ENCODE data around the gene GABRP.

The GABRP gene

DNA sequence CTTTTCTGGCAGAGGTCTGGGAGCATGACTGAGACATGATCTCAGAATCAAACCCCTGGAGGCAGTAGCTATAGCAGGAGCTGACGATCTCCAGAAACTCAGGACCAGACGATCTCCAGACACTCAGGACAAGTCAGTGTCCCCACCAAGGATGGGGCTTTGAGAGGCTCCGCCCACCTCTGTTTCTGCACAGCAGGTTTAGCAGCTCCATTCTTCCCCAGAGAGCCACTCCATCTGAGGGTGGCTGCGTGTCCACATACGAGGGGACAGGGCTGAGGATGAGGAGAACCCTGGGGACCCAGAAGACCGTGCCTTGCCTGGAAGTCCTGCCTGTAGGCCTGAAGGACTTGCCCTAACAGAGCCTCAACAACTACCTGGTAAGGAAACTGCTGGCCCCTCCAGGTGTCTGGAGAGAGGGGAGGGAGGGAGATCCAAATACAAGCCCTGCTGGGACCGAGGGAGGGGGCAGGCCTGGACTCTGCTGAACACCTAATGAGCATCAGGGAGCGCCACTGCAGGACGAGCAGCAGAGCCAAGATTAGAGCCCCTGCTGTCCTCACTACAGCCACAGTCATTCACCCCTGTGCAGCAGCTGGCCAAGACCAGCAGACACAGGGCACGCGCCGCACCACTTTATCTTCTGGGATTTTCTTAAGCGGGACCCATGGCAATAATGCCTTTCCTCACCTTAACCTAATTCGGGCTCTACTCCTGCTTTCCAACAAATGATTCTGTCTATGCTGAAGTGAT lies at the start of gene GABRP:
TSS of gene GABRP (plus strand) at position 228 of the 750 bp plus-strand sequence. CDS start 4,891 bp downstream, outside the sequence.
- Histone ChIP-seq H3K9ac (ENCODE audit: low read length) (no peak within 1 kb of the TSS), H3K4me1 (ENCODE audit: insufficient read depth, low read length) (no peaks in the 10 kb centered on the region), H3K27me3 (ENCODE audit: control insufficient read depth in 1 of 2, insufficient read depth in 2 of 2, low read length in 2 of 2) (no peaks in the 10 kb centered on the region), H3K9me3 (ENCODE audit: low read length) (no peaks in the 10 kb centered on the region), H3K4me3 (ENCODE audit: low read depth in 1 of 2, low read length in 2 of 2) (no peak within 1 kb of the TSS), H3K36me3 (ENCODE audit: insufficient read depth, low read length) (no peaks in the 10 kb centered on the region), H3K27ac (ENCODE audit: low read depth, low read length) (no peak within 1 kb of the TSS)

GRCh38 chr5:170736966-170737365 lies 46.6 kb upstream of the GABRP start:
- no peaks in the 10 kb centered on the region for H3K27me3 ChIP-seq (ENCODE audit: control insufficient read depth in 1 of 2, insufficient read depth in 2 of 2, low read length in 2 of 2)
- no peaks in the 10 kb centered on the region for H3K4me1 ChIP-seq (ENCODE audit: insufficient read depth, low read length)
- no peaks in the 10 kb centered on the region for H3K36me3 ChIP-seq (ENCODE audit: insufficient read depth, low read length)
- H3K9me3 ChIP-seq (ENCODE audit: low read length), result peaks cover 5% of the 10 kb centered on the region
- no peak overlapping the region for H3K27ac ChIP-seq (ENCODE audit: low read depth, low read length)
- no peak overlapping the region for H3K4me3 ChIP-seq (ENCODE audit: low read depth in 1 of 2, low read length in 2 of 2)
- H3K9ac ChIP-seq (ENCODE audit: low read length), result no peak overlapping the region

DNA sequence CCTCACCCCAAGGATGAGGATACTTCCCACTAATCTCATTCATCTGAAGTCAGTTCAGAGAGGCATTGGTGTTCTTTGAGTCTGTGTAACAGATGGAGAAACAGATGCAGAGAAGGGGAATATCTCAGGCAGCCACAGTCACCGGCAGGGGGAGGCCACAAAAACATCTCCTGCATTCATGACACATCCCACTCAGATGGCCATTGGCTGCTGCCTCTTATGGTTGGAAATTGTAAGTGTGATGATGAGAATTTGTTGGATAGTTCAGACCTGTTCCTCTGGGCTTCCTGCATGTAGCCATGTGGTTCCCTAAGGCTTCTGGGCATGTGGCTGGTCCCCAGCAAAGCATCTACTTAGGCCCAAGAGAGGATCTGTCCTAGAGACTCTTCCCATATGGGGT lies 45.9 kb upstream of the GABRP start:
- no peak overlapping the region for H3K4me3 ChIP-seq (ENCODE audit: low read depth in 1 of 2, low read length in 2 of 2)
- peaks cover 5% of the 10 kb centered on the region for H3K9me3 ChIP-seq (ENCODE audit: low read length)
- no peak overlapping the region for H3K9ac ChIP-seq (ENCODE audit: low read length)

GRCh38 chr5:170738840-170739239 lies 44.7 kb upstream of the GABRP start:
- H3K9me3 ChIP-seq (ENCODE audit: low read length), result peaks cover 5% of the 10 kb centered on the region

More for the DNA sequence above, 45.9 kb upstream of the GABRP start:
- no peaks in the 10 kb centered on the region for H3K4me1 ChIP-seq (ENCODE audit: insufficient read depth, low read length)
- H3K27me3 ChIP-seq (ENCODE audit: control insufficient read depth in 1 of 2, insufficient read depth in 2 of 2, low read length in 2 of 2), result no peaks in the 10 kb centered on the region
- H3K27ac ChIP-seq (ENCODE audit: low read depth, low read length), result no peak overlapping the region
- H3K36me3 ChIP-seq (ENCODE audit: insufficient read depth, low read length), result no peaks in the 10 kb centered on the region

GRCh38 chr5:170739446-170739845 lies 44.1 kb upstream of the GABRP start:
- Histone ChIP-seq H3K9ac (ENCODE audit: low read length) (no peak overlapping the region), H3K9me3 (ENCODE audit: low read length) (peaks cover 5% of the 10 kb centered on the region), H3K27me3 (ENCODE audit: control insufficient read depth in 1 of 2, insufficient read depth in 2 of 2, low read length in 2 of 2) (no peaks in the 10 kb centered on the region), H3K4me3 (ENCODE audit: low read depth in 1 of 2, low read length in 2 of 2) (no peak overlapping the region), H3K4me1 (ENCODE audit: insufficient read depth, low read length) (peaks cover 5% of the 10 kb centered on the region), H3K36me3 (ENCODE audit: insufficient read depth, low read length) (no peaks in the 10 kb centered on the region), H3K27ac (ENCODE audit: low read depth, low read length) (no peak overlapping the region)

More at GRCh38 chr5:170738840-170739239, 44.7 kb upstream of the GABRP start:
- Histone ChIP-seq H3K36me3 (ENCODE audit: insufficient read depth, low read length) (no peaks in the 10 kb centered on the region), H3K4me1 (ENCODE audit: insufficient read depth, low read length) (no peaks in the 10 kb centered on the region), H3K27ac (ENCODE audit: low read depth, low read length) (no peak overlapping the region), H3K27me3 (ENCODE audit: control insufficient read depth in 1 of 2, insufficient read depth in 2 of 2, low read length in 2 of 2) (no peaks in the 10 kb centered on the region), H3K9ac (ENCODE audit: low read length) (no peak overlapping the region), H3K4me3 (ENCODE audit: low read depth in 1 of 2, low read length in 2 of 2) (no peak overlapping the region)

- H3K27ac ChIP-seq (ENCODE audit: low read depth, low read length), result no peak overlapping the region
- H3K9me3 ChIP-seq (ENCODE audit: low read length), result no peaks in the 10 kb centered on the region
- H3K27me3 ChIP-seq (ENCODE audit: control insufficient read depth in 1 of 2, insufficient read depth in 2 of 2, low read length in 2 of 2), result peaks cover 0 to 5% of the 10 kb centered on the region in 2 donors
These were observed 42.8 kb upstream of the GABRP start for GRCh38 chr5:170740551-170741205.

GRCh38 chr5:170741801-170742200 lies 41.7 kb upstream of the GABRP start:
- Histone ChIP-seq H3K4me3 (ENCODE audit: low read depth in 1 of 2, low read length in 2 of 2) (no peak overlapping the region), H3K4me1 (ENCODE audit: insufficient read depth, low read length) (peaks cover 14% of the 10 kb centered on the region), H3K36me3 (ENCODE audit: insufficient read depth, low read length) (no peaks in the 10 kb centered on the region), H3K9ac (ENCODE audit: low read length) (no peak overlapping the region), H3K27me3 (ENCODE audit: control insufficient read depth in 1 of 2, insufficient read depth in 2 of 2, low read length in 2 of 2) (peaks cover 0 to 5% of the 10 kb centered on the region in 2 donors), H3K27ac (ENCODE audit: low read depth, low read length) (no peak overlapping the region), H3K9me3 (ENCODE audit: low read length) (no peaks in the 10 kb centered on the region)

More at GRCh38 chr5:170740551-170741205, 42.8 kb upstream of the GABRP start:
- no peak overlapping the region for H3K4me3 ChIP-seq (ENCODE audit: low read depth in 1 of 2, low read length in 2 of 2)
- H3K36me3 ChIP-seq (ENCODE audit: insufficient read depth, low read length), result no peaks in the 10 kb centered on the region
- H3K9ac ChIP-seq (ENCODE audit: low read length), result no peak overlapping the region
- peaks cover 10% of the 10 kb centered on the region for H3K4me1 ChIP-seq (ENCODE audit: insufficient read depth, low read length)

DNA sequence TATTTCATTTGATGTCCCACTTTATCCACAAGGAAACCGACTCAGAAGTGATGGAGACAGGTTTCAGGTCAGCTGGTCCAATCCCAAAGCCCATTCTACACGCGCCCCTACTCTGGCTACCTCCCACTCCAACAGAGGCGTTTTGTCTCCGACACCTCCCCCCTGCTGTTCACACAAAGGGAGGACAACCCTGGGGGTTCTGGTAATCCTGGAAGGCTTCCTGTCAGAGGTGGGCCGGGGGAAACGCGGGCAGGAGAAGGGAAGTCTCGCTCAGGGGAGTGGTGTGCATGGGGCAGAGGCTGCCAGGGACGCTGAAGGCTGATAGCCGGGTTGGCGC lies 39.7 kb upstream of the GABRP start:
- H3K4me1 ChIP-seq (ENCODE audit: insufficient read depth, low read length), result peaks cover 14% of the 10 kb centered on the region
- no peak overlapping the region for H3K4me3 ChIP-seq (ENCODE audit: low read depth in 1 of 2, low read length in 2 of 2)
- H3K36me3 ChIP-seq (ENCODE audit: insufficient read depth, low read length), result no peaks in the 10 kb centered on the region
- no peak overlapping the region for H3K27ac ChIP-seq (ENCODE audit: low read depth, low read length)
- H3K9ac ChIP-seq (ENCODE audit: low read length), result no peak overlapping the region
- H3K9me3 ChIP-seq (ENCODE audit: low read length), result no peaks in the 10 kb centered on the region
- peaks cover 0 to 5% of the 10 kb centered on the region in 2 donors for H3K27me3 ChIP-seq (ENCODE audit: control insufficient read depth in 1 of 2, insufficient read depth in 2 of 2, low read length in 2 of 2)

GRCh38 chr5:170745481-170746071 lies 37.9 kb upstream of the GABRP start:
- Histone ChIP-seq H3K4me1 (ENCODE audit: insufficient read depth, low read length) (peaks cover 14% of the 10 kb centered on the region), H3K27me3 (ENCODE audit: control insufficient read depth in 1 of 2, insufficient read depth in 2 of 2, low read length in 2 of 2) (peaks cover 0 to 12% of the 10 kb centered on the region in 2 donors), H3K9me3 (ENCODE audit: low read length) (no peaks in the 10 kb centered on the region), H3K9ac (ENCODE audit: low read length) (no peak overlapping the region), H3K4me3 (ENCODE audit: low read depth in 1 of 2, low read length in 2 of 2) (no peak overlapping the region), H3K36me3 (ENCODE audit: insufficient read depth, low read length) (no peaks in the 10 kb centered on the region), H3K27ac (ENCODE audit: low read depth, low read length) (no peak overlapping the region)

- Histone ChIP-seq H3K4me3 (ENCODE audit: low read depth in 1 of 2, low read length in 2 of 2) (no peak overlapping the region), H3K4me1 (ENCODE audit: insufficient read depth, low read length) (peaks cover 14% of the 10 kb centered on the region), H3K9me3 (ENCODE audit: low read length) (no peaks in the 10 kb centered on the region), H3K36me3 (ENCODE audit: insufficient read depth, low read length) (no peaks in the 10 kb centered on the region), H3K9ac (ENCODE audit: low read length) (no peak overlapping the region), H3K27me3 (ENCODE audit: control insufficient read depth in 1 of 2, insufficient read depth in 2 of 2, low read length in 2 of 2) (peaks cover 0 to 15% of the 10 kb centered on the region in 2 donors), H3K27ac (ENCODE audit: low read depth, low read length) (no peak overlapping the region)
These were observed 37.2 kb upstream of the GABRP start for GRCh38 chr5:170746075-170746960.

- peaks cover 14% of the 10 kb centered on the region for H3K4me1 ChIP-seq (ENCODE audit: insufficient read depth, low read length)
- no peaks in the 10 kb centered on the region for H3K36me3 ChIP-seq (ENCODE audit: insufficient read depth, low read length)
- H3K27ac ChIP-seq (ENCODE audit: low read depth, low read length), result no peak overlapping the region
- H3K9ac ChIP-seq (ENCODE audit: low read length), result no peak overlapping the region
- H3K9me3 ChIP-seq (ENCODE audit: low read length), result no peaks in the 10 kb centered on the region
- H3K27me3 ChIP-seq (ENCODE audit: control insufficient read depth in 1 of 2, insufficient read depth in 2 of 2, low read length in 2 of 2), result peaks cover 0 to 17% of the 10 kb centered on the region in 2 donors
- no peak overlapping the region for H3K4me3 ChIP-seq (ENCODE audit: low read depth in 1 of 2, low read length in 2 of 2)
These were observed 36.6 kb upstream of the GABRP start for GRCh38 chr5:170746961-170747340.
